IPS-18a (cell line): ENCODE measurements around the gene MATN1.
"Not testable (repeated sequence)": the region's sequence is repeated elsewhere in the genome, so short reads cannot be mapped to it uniquely, and the experiment has no call there.

Experiments
- H3K27ac ChIP-seq: one replicate; pipeline ENCODE4 v1.5.1; 2013; ENCODE audit warnings: low read length
- H3K27me3 ChIP-seq: one replicate; pipeline ENCODE4 v1.6.1; 2013; ENCODE audit warnings: mild to moderate bottlenecking, low read length; ENCODE audit not compliant: control insufficient read depth, insufficient read depth
- H3K36me3 ChIP-seq: one replicate; pipeline ENCODE4 v1.6.1; 2013; ENCODE audit warnings: low read depth, low read length; ENCODE audit not compliant: control insufficient read depth
- H3K4me1 ChIP-seq: one replicate; pipeline ENCODE4 v1.6.1; 2013; ENCODE audit warnings: low read depth, low read length; ENCODE audit not compliant: control insufficient read depth
- H3K4me3 ChIP-seq: one replicate; pipeline ENCODE4 v1.5.1; 2013; ENCODE audit warnings: low read length
- H3K9ac ChIP-seq: one replicate; pipeline ENCODE4 v1.6.1; 2013; ENCODE audit warnings: mild to moderate bottlenecking, low read length, moderate library complexity
- H3K9me3 ChIP-seq: one replicate; pipeline ENCODE4 v1.6.1; 2013; ENCODE audit warnings: low read depth, low read length; ENCODE audit not compliant: control insufficient read depth

The MATN1 gene, protein sequence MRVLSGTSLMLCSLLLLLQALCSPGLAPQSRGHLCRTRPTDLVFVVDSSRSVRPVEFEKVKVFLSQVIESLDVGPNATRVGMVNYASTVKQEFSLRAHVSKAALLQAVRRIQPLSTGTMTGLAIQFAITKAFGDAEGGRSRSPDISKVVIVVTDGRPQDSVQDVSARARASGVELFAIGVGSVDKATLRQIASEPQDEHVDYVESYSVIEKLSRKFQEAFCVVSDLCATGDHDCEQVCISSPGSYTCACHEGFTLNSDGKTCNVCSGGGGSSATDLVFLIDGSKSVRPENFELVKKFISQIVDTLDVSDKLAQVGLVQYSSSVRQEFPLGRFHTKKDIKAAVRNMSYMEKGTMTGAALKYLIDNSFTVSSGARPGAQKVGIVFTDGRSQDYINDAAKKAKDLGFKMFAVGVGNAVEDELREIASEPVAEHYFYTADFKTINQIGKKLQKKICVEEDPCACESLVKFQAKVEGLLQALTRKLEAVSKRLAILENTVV

DNA sequence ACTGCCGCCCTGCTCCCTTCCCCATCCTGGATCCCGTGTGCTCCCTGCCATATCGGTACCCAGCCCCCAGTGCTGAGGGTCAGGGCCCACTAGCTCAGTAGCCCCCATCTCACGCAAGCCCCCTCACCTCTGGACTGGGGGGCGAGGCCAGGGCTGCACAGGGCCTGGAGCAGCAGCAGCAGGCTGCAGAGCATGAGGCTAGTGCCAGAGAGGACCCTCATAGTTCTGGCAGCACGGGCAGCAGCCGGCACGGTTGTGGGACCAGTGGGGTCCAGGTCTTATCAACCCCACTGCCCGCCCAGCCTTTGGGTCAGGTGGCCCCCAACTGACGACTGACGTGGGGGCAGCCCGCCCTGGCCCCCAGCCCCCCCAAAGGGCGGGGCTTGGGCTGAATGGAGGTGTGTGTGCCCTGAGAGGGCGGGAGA lies at the start of gene MATN1:
TSS of gene MATN1 (minus strand) at position 255 of the 425 bp plus-strand sequence. CDS start at position 221, 34 bp downstream.
- Histone ChIP-seq H3K27me3 (no peaks in the 10 kb centered on the region), H3K27ac (no peak within 1 kb of the TSS), H3K9me3 (no peaks in the 10 kb centered on the region), H3K36me3 (no peaks in the 10 kb centered on the region), H3K4me3 (no peak within 1 kb of the TSS), H3K4me1 (peaks cover 4% of the 10 kb centered on the region), H3K9ac (no peak within 1 kb of the TSS)

DNA sequence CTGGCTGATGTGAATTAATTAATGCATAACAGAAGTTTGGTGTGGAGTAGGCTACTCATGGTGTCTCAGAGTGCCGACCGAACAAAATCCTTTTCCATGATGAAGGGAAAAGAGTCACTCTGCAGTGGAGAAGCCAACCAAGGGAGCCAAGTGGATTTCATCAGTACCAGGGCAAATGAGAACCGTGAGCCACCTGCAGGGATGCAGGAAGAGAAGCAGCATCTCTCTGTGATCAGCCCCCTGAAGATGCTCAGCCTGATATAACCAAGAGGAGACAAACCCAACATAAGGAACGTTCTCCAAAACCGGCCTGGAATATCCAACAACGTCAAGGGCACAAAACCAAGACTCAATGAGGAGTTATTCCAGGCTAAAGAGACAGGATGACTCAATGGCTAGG lies 47.6 kb upstream of the MATN1 start:
- Histone ChIP-seq H3K27ac (no peak overlapping the region), H3K36me3 (no peaks in the 10 kb centered on the region), H3K9ac (no peak overlapping the region), H3K4me3 (no peak overlapping the region), H3K9me3 (no peaks in the 10 kb centered on the region), H3K27me3 (no peaks in the 10 kb centered on the region), H3K4me1 (no peaks in the 10 kb centered on the region)

DNA sequence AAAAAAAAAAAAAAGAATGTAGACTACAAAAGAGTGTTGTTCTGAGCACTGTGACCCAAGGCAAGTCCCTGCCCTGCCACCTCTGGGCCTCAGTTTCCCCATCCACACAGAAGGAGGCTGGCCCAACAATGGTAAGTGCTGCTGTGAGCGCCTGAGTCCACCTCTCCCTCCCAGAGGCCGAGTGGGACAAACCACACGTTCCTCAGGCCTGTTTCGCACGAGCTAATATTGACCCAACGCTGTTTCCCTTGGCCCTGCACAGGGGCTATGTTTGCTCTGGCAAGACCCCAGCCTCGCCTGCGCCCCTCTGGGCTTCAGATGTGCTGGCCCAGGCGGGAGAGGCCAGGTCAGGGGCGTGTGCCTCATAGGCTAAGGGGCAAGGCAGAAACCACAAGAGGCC lies 46.8 kb upstream of the MATN1 start:
- Histone ChIP-seq H3K27me3 (no peaks in the 10 kb centered on the region), H3K9me3 (no peaks in the 10 kb centered on the region), H3K4me3 (no peak overlapping the region), H3K9ac (no peak overlapping the region), H3K36me3 (no peaks in the 10 kb centered on the region), H3K27ac (no peak overlapping the region), H3K4me1 (no peaks in the 10 kb centered on the region)

DNA sequence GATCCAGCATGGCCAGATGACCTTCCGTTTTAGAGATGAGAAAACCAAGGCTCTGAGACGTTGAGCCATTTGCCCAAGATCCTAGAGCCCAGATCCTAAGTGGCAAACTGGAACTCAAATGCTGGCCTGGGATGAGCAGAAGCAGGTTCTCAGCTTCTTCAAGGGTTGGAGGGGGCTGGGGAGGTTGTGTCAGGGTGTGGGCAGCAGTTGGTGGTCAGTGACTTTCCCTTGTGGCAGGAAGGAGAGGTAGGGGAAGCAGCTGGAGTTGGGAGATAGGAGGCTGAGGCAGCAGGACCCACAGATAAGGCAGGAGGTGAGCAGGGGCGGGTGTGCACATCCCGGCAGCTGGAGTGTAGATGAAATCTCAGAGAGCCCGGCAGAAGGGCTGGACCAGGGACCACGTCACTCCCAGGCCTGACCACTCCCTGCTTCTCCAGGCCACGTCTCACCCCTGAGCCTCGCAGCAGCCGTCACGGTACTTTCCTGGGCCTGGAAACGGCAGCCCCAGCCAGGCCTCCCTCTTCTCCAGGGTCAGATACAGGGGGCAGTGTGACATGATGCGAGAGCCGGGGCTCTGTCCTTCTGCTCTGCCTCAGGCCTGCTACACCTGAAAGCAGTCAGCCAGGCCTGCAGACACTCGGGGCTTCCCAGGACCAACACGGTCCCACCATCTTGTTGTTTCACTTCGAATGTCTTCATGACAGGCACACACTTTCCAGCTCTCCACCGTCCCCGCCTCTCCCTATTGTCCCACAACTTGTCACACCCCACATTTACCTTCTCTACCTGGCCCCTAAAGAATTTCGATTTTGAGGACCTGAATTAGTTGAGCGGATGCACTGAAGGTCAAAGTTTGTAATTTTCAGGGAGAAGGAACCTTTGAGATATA lies 45.7 kb upstream of the MATN1 start:
- Histone ChIP-seq H3K36me3 (no peaks in the 10 kb centered on the region), H3K9ac (no peak overlapping the region), H3K27ac (no peak overlapping the region), H3K4me1 (no peaks in the 10 kb centered on the region), H3K9me3 (no peaks in the 10 kb centered on the region), H3K27me3 (no peaks in the 10 kb centered on the region), H3K4me3 (no peak overlapping the region)

DNA sequence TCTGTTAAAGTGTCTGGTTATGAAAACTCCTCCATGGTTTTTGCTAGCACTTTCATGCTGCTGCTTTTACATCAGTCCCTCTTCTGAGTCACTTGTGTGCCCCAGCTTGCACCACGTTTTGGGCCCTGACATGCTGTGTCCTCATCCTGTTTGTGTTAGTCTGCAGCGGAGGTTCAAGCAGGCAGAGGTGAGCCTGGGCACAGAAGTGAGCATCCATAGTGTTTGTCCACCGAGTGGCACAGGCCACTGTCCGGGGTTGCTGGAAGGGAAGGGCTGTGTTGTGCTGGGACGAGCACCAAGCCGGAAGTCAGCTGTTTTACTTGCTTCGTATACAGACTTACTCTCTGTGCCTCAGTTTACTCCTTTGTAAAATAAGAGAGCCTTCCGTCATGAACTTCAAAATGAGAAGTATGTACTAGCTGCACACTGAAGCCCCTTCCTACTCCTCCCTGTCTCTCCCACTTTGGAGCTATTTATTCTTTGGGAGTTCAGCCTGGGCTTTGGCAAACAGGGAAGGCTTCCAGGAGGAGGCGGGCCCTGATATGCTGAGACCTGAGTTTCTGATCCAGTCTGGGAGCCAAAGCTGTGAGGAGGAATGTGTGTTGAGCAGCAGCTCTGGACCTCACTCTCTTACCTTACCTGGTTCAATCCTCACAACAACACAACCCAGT lies 44.9 kb upstream of the MATN1 start:
- Histone ChIP-seq H3K9ac (no peak overlapping the region), H3K27ac (no peak overlapping the region), H3K27me3 (no peaks in the 10 kb centered on the region)

DNA sequence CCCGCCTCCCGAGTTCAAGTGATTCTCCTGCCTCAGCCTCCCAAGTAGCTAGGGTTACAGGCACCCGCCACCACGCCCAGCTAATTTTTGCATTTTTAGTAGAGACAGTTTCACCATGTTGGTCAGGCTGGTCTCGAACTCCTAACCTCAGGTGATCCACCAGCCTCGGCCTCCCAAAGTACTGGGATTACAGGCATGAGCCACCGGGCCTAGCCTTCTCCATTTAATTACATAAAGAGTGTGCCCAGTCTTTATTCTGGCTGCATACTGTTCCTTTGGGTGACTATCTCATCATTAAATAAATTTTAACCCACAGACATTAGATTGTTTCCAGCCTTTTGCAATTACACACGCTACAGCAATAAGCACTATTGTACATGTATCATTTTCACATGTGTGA lies 43.6 kb upstream of the MATN1 start:
- not testable (repeated sequence) for H3K4me1 ChIP-seq, H3K36me3 ChIP-seq, H3K27ac ChIP-seq, H3K9me3 ChIP-seq, H3K27me3 ChIP-seq, H3K9ac ChIP-seq, H3K4me3 ChIP-seq

More for the DNA sequence above, 44.9 kb upstream of the MATN1 start:
- Histone ChIP-seq H3K9me3 (no peaks in the 10 kb centered on the region), H3K4me1 (no peaks in the 10 kb centered on the region), H3K36me3 (no peaks in the 10 kb centered on the region), H3K4me3 (no peak overlapping the region)

DNA sequence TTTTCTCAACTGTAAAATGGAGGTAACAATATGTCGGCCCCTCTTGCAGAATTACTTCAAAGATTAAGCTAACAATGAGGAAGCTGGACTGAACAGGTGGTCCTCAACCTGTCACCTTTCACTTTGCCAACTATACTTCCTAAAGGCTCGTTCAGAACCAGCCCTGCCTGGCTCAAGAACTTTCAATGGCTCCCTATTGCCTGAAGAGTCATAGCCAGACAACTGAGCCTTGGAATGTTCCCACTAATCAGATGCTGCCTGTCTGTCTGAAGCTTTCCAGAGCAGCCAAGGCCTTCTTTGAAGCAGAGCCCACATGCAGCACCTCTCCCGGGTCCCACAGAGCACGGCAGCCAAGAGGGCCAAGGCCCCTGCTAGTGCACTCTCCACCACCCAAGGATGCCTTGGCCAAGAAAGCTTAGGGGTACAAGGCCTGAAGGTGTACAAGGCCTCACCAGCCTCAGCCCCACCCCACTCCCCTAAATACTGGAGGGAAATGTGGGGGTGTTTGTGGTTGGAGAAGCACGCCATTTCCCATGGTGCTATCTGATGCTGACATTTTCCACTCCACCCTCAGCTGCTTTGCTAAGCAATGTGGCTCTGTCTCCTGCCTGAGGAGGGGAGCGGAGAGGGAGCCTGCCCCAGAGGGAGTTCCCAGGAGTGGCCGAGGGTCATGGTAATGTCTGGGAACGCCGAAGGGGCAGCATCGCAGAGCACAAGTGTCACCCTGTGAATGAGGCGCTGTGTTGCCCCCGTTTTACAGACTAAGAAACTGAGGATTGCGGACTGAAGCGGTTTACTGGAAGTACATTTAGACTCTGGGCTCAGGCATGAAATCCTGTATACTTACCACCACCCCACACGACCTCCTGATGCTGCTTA lies 42.4 kb upstream of the MATN1 start:
- H3K27ac ChIP-seq: no peak overlapping the region
- no peaks in the 10 kb centered on the region for H3K9me3 ChIP-seq
- no peaks in the 10 kb centered on the region for H3K27me3 ChIP-seq
- H3K36me3 ChIP-seq: no peaks in the 10 kb centered on the region
- H3K4me3 ChIP-seq: no peak overlapping the region
- no peaks in the 10 kb centered on the region for H3K4me1 ChIP-seq
- H3K9ac ChIP-seq: no peak overlapping the region

DNA sequence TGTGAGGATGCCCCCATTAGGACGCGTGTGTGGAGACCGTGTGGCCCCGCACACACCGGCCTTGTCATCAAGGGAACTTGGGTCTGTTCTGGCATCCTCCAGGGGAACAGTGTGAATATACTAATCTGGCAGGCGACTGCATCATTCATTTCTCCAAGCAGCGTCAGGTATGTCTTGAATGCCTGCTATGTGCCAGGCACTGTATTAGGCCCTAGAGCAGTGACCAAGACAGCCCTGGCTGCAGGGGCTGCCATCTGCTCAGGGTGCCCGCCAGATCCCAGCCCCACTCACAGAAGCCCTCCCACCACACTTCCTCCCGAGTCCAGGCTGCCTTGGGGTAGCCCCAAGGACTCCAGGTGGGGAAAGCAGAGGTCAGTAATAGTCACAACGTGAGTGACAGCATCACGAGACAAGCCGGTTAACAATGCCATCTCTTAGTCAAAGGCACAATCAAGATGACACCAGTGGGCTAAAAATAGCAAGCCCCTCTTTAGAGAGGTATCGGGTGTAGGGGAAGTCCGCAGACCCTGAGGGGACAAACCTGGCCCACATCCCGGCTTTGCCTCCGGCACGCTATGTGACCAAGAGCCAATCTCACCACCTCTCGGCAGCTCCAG lies 41.7 kb upstream of the MATN1 start:
- Histone ChIP-seq H3K4me3 (no peak overlapping the region), H3K27me3 (no peaks in the 10 kb centered on the region), H3K36me3 (no peaks in the 10 kb centered on the region), H3K4me1 (no peaks in the 10 kb centered on the region), H3K9me3 (no peaks in the 10 kb centered on the region), H3K27ac (no peak overlapping the region), H3K9ac (no peak overlapping the region)

DNA sequence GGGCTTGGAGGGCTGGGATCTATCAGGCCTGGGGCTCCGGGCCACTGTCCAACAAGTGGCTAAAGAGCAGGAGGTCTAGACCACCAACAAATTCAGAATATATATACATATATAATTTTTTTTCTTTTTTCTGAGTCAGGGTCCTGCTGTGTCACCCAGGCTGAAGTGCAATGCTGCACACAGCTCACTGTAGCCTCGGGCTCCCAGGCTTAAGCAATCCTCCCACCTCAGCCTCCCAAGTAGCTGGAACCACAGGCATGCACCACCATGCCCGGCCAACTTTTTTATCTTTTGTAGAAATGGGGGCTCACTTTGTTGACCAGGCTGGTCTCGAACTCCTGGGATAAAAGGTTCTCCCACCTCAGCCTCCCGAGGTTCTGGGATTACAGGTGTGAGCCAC lies 41.0 kb upstream of the MATN1 start:
- no peaks in the 10 kb centered on the region for H3K9me3 ChIP-seq
- H3K9ac ChIP-seq: no peak overlapping the region
- no peak overlapping the region for H3K27ac ChIP-seq
- no peaks in the 10 kb centered on the region for H3K27me3 ChIP-seq
- H3K4me1 ChIP-seq: peaks cover 6% of the 10 kb centered on the region
- no peak overlapping the region for H3K4me3 ChIP-seq
- no peaks in the 10 kb centered on the region for H3K36me3 ChIP-seq

DNA sequence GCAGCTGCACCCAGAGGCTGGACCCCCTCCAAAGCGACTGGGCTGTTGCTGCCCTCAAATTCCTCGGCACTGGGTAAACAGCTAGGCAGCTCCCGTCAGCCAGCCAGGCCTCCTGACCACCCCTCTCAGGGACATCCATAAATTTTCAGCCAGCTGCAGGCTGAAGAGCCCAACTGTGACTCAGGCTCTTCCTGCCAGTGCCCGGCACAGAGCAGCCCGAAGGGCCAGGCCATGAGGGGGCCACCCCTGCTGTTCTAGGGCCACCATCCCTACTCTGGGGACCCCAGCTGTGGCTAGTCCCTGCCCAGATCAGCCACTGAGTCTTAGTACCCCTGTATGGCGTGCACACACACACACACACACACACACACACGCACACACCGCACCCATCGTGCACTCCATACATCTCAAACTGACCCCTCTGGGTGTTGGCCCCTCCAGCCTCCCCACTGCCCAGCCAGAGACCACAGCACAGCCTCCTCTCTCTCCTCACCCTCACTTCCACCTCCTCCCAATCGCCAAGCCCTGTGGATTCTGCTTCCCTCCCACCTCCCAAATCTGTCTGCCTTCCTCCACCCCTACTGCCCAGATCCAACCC lies 40.4 kb upstream of the MATN1 start:
- Histone ChIP-seq H3K27ac (no peak overlapping the region), H3K4me1 (peaks cover 6% of the 10 kb centered on the region), H3K27me3 (no peaks in the 10 kb centered on the region), H3K36me3 (no peaks in the 10 kb centered on the region), H3K9ac (no peak overlapping the region), H3K4me3 (no peak overlapping the region), H3K9me3 (no peaks in the 10 kb centered on the region)
